BE2C (cell line): ENCODE data around the gene PTPRG.

Experiments
- DNase-seq: peaks from one replicate; pipeline ENCODE4 v3.0.0-alpha.2; 2020
- H3K27me3 ChIP-seq: fragments of 250-450 bp; sonication (Bioruptor Pico); 2 replicates; pipeline ENCODE4 v1.5.1; 2020; ENCODE audit warnings: mild to moderate bottlenecking
- H3K36me3 ChIP-seq: fragments of 250-450 bp; sonication (Bioruptor Pico); 2 replicates; pipeline ENCODE4 v1.5.1; 2020; ENCODE audit warnings: mild to moderate bottlenecking
- H3K4me1 ChIP-seq: fragments of 250-450 bp; sonication (Bioruptor Pico); 2 replicates; pipeline ENCODE4 v1.5.1; 2020
- H3K4me3 ChIP-seq: 2 replicates; pipeline ENCODE4 v1.5.1; 2011; ENCODE audit warnings: low read depth, low read length
- H3K9me3 ChIP-seq: fragments of 250-450 bp; sonication (Bioruptor Pico); 2 replicates; pipeline ENCODE4 v1.5.1; 2020
- CTCF ChIP-seq: IDR thresholded peaks from 2 replicates; pipeline ENCODE4 v1.5.1; 2012; ENCODE audit warnings: mild to moderate bottlenecking, low read depth, low read length

The PTPRG gene

GRCh38 chr3:62175161-62175560 is 613.8 kb downstream of the PTPRG start:
- peaks cover 50% of the 10 kb centered on the region for H3K27me3 ChIP-seq
- no peaks in the 10 kb centered on the region for H3K36me3 ChIP-seq
- H3K9me3 ChIP-seq = no peaks in the 10 kb centered on the region

DNA sequence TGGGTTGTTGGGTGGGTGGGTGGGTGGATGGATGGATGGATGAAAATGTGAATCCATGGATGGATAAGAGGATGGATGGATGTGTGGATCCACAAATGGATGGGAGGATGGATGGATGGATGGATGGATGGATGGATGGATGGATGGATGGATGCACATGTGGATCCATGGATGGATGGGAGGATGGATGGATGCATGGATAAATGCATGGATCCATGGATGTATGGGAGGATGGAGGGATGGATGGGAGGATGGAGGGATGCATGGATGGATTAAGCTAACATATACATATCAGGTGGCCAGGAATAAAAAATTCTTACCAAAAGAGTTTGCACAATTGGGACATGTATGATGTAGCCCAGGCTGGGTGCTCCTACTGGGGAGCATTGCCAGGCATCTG is 616.7 kb downstream of the PTPRG start:
- H3K27me3 ChIP-seq = peaks cover 63% of the 10 kb centered on the region
- TF ChIP-seq CTCF = no peak
- no peaks in the 10 kb centered on the region for H3K4me1 ChIP-seq
- no peaks in the 10 kb centered on the region for H3K9me3 ChIP-seq
- no peak overlapping the region for H3K4me3 ChIP-seq
- no peaks in the 10 kb centered on the region for H3K36me3 ChIP-seq
- DNase-seq = no peak

More at GRCh38 chr3:62175161-62175560, 613.8 kb downstream of the PTPRG start:
- H3K4me3 ChIP-seq = no peak overlapping the region
- TF ChIP-seq CTCF = no peak
- DNase-seq = no peak
- H3K4me1 ChIP-seq = no peaks in the 10 kb centered on the region

DNA sequence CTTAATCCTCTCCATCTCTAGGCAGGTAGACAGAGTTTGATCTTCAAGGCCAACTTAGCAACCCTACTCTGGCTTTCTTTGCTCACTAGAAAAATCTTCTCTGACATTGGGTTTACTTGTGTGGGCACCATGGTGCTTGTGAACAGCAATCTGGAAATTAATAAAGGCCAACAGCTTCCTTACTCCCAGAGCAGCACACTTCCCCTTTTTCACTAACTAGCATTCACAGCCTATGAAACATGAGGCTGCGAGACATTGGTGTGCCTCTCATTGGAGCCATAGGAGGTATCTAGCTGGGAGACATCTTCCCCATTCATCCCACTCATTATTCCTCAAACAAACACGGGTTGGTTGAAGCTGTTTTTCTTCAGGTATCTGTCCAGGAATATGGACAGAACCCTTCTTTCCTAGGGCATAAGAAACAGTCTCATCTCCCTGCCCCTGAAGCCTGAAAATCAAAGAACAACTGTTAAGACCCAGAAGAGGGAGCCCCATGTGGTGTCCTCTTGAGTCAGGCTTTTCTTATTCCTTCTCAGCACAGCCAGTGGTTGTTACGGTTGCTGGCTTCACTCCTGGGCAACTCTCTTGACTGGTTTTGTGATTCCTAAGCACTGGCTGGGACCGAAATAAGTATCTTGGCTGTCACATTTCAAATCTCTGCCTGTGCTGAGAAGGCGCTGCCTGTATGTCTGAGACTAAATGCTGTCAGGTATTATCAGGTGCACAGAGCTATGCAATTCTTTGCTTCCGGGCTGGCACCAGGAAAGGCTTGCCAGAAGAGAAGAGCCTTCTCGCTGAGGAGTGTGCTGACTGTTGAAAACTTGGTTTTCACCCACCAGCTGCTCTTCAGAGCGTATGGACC is 617.6 kb downstream of the PTPRG start:
- no peak for TF ChIP-seq CTCF
- Histone ChIP-seq H3K9me3 (no peaks in the 10 kb centered on the region), H3K36me3 (no peaks in the 10 kb centered on the region), H3K27me3 (peaks cover 56% of the 10 kb centered on the region), H3K4me3 (no peak overlapping the region), H3K4me1 (no peaks in the 10 kb centered on the region)
- no peak for DNase-seq

- Histone ChIP-seq H3K4me1 (no peaks in the 10 kb centered on the region), H3K9me3 (no peaks in the 10 kb centered on the region), H3K27me3 (peaks cover 40% of the 10 kb centered on the region), H3K4me3 (no peak overlapping the region), H3K36me3 (no peaks in the 10 kb centered on the region)
- DNase-seq = no peak
- TF ChIP-seq CTCF = no peak
Observed at GRCh38 chr3:62180514-62180913, 619.1 kb downstream of the PTPRG start.

GRCh38 chr3:62183087-62183486 is 621.7 kb downstream of the PTPRG start:
- TF ChIP-seq CTCF = no peak
- DNase-seq = no peak

GRCh38 chr3:62183969-62184368 is 622.6 kb downstream of the PTPRG start:
- Histone ChIP-seq H3K36me3 (no peaks in the 10 kb centered on the region), H3K9me3 (no peaks in the 10 kb centered on the region), H3K4me1 (no peaks in the 10 kb centered on the region), H3K4me3 (no peak overlapping the region), H3K27me3 (peaks cover 24% of the 10 kb centered on the region)
- TF ChIP-seq CTCF = no peak
- no peak for DNase-seq

More at GRCh38 chr3:62183087-62183486, 621.7 kb downstream of the PTPRG start:
- Histone ChIP-seq H3K27me3 (peaks cover 28% of the 10 kb centered on the region), H3K9me3 (no peaks in the 10 kb centered on the region), H3K4me1 (no peaks in the 10 kb centered on the region), H3K4me3 (no peak overlapping the region), H3K36me3 (no peaks in the 10 kb centered on the region)
